Measurements from ENCODE around the gene HOXD4. TPM values are rescaled to one million over a fixed set of nuclear protein-coding genes. Genes with fewer than 3 reads are reported as not detected.

HOXD4 gene
- polyA plus RNA-seq, 1 of the 3 experiments (the other 2 are of a cell fraction): 1.0 TPM

DNA sequence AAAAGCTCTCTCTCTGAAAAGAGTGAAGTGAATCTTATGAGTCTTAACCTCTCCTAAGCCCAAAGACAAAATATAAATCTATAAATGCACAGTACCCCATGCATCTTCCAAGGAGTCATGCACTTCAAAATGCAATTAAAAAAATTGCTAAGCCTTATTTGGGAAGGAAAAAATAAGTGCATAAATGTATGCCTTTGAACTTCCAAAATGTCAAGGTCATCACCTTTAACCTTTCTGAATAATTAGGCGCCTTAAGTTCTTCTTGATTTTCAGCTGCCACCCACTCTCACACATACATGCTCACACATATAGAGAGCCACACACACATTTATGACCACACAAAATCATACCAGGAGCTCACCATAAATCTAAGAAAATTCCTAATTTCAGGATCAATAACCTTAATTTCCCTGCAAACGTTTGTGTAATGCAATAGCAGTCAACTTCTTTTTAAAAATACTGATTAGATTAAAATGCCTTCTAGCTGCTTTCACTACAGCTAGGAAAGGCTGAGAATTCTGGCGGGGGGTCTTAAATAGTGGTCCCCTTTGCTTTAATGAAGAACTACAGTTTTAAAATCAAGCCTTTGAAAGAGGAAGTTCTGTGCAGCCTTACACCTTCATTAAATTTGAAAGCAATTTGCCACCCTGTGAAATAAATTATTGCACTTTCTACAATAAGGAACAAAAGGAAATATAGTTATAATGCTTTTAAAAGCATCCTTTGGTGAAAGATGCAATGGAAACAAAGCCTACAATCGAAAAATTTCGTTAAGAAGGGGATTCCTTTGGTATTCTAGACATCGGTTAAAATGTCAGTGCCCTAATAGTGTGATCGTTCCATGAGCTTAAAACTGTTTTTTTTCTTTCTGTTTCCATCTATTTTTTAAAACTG lies 40.7 kb upstream of the HOXD4 start:
- WGBS (ENCODE audit: low lambda C conversion rate): 41% methylated on average over 7 of the region's 7 CpGs
- Histone ChIP-seq H3K4me3 (ENCODE audit: low read depth in 2 of 2, low read length in 1 of 2) (peak overlapping the region in 1 of 2 experiments; percentile 19; a peak in 1 of 4 replicates), H4K20me1 (ENCODE audit: insufficient read depth) (no peaks in the 10 kb centered on the region), H3F3A (replicated peaks; ENCODE audit: insufficient read depth) (peaks cover 3% of the 10 kb centered on the region), H3K79me2 (ENCODE audit: insufficient read depth) (no peaks in the 10 kb centered on the region), H3K9me2 (no peaks in the 10 kb centered on the region), H3K9ac (no peak overlapping the region), H3K36me3 (replicated peaks in 1 of 2; ENCODE audit: control insufficient read depth in 1 of 2, insufficient read depth in 2 of 2, low read length in 1 of 2) (no peaks in the 10 kb centered on the region), H3K9me3 (no peaks in the 10 kb centered on the region), H2AFZ (ENCODE audit: low read depth) (no peak overlapping the region), H3K4me1 (ENCODE audit: control insufficient read depth in 1 of 2, insufficient read depth in 2 of 2, low read depth in 1 of 2, low read length in 1 of 2) (peaks cover 0 to 4% of the 10 kb centered on the region in 2 experiments; a peak in 2 of 4 replicates), H3K27ac (ENCODE audit: low read depth in 2 of 2, low read length in 1 of 2) (no peak overlapping the region), H3K4me2 (peak overlapping the region; percentile 39), H3K27me3 (ENCODE audit: insufficient read depth) (peaks cover 70% of the 10 kb centered on the region)
- TF ChIP-seq RAD21 (IDR thresholded peaks at IDR 0.05; ENCODE audit: low read length) (no peak), NFIC (IDR thresholded peaks at IDR 0.05; ENCODE audit: borderline replicate concordance) (no peak), FOXM1 (IDR thresholded peaks at IDR 0.05; ENCODE audit: low read depth) (no peak), FOXJ3 (CRISPR knock-in tag; IDR thresholded peaks at IDR 0.05) (no peak), YY1 (IDR thresholded peaks at IDR 0.05; ENCODE audit: low read depth) (no peak), SIN3A (IDR thresholded peaks at IDR 0.05; ENCODE audit: borderline replicate concordance, low read depth, low read length) (no peak), TCF12 (IDR thresholded peaks at IDR 0.05) (no peak)
- TF ChIP-seq, protein P1, sequence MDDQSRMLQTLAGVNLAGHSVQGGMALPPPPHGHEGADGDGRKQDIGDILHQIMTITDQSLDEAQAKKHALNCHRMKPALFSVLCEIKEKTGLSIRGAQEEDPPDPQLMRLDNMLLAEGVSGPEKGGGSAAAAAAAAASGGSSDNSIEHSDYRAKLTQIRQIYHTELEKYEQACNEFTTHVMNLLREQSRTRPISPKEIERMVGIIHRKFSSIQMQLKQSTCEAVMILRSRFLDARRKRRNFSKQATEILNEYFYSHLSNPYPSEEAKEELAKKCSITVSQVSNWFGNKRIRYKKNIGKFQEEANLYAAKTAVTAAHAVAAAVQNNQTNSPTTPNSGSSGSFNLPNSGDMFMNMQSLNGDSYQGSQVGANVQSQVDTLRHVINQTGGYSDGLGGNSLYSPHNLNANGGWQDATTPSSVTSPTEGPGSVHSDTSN (IDR thresholded peaks at IDR 0.05): no peak
- TF ChIP-seq, protein P2, sequence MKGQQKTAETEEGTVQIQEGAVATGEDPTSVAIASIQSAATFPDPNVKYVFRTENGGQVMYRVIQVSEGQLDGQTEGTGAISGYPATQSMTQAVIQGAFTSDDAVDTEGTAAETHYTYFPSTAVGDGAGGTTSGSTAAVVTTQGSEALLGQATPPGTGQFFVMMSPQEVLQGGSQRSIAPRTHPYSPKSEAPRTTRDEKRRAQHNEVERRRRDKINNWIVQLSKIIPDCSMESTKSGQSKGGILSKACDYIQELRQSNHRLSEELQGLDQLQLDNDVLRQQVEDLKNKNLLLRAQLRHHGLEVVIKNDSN (IDR thresholded peaks at IDR 0.05; ENCODE audit: borderline replicate concordance, low read depth): no peak
- TF ChIP-seq, protein P3, sequence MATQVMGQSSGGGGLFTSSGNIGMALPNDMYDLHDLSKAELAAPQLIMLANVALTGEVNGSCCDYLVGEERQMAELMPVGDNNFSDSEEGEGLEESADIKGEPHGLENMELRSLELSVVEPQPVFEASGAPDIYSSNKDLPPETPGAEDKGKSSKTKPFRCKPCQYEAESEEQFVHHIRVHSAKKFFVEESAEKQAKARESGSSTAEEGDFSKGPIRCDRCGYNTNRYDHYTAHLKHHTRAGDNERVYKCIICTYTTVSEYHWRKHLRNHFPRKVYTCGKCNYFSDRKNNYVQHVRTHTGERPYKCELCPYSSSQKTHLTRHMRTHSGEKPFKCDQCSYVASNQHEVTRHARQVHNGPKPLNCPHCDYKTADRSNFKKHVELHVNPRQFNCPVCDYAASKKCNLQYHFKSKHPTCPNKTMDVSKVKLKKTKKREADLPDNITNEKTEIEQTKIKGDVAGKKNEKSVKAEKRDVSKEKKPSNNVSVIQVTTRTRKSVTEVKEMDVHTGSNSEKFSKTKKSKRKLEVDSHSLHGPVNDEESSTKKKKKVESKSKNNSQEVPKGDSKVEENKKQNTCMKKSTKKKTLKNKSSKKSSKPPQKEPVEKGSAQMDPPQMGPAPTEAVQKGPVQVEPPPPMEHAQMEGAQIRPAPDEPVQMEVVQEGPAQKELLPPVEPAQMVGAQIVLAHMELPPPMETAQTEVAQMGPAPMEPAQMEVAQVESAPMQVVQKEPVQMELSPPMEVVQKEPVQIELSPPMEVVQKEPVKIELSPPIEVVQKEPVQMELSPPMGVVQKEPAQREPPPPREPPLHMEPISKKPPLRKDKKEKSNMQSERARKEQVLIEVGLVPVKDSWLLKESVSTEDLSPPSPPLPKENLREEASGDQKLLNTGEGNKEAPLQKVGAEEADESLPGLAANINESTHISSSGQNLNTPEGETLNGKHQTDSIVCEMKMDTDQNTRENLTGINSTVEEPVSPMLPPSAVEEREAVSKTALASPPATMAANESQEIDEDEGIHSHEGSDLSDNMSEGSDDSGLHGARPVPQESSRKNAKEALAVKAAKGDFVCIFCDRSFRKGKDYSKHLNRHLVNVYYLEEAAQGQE (IDR thresholded peaks at IDR 0.05; ENCODE audit: low read depth, low read length): no peak
- no peak for DNase-seq
- POLR2A ChIA-PET: interaction anchor here (0.7 to 1.1 kb wide), 2 partner anchors 26 to 527 kb away, joined by 3 to 4 read pairs; no protein-coding TSS in a partner anchor
- CTCF ChIA-PET: interaction anchor here (0.5 to 17.7 kb wide), 43 partner anchors 8 to 1638 kb away, joined by 3 to 264 read pairs (median 4); partner anchors contain the start of genes EVX2, HOXD12, HOXD13 and HOXD9

All from SK-N-SH (cell line).